Activated T-cell treated with anti-CD3 and anti-CD28 coated beads for 48 hours (primary cell): Measurements from ENCODE around the gene PDCD2L.

Source experiments
- DNase-seq: peaks from one replicate; pipeline ENCODE4 v3.0.0-alpha.2; 2020; ENCODE audit warnings: low read depth

Gene PDCD2L

GRCh38 chr19:34471906-34472700 is 67.9 kb downstream of the PDCD2L start:
- no peak for DNase-seq

GRCh38 chr19:34474233-34474989 is 70.2 kb downstream of the PDCD2L start:
- no peak for DNase-seq

DNA sequence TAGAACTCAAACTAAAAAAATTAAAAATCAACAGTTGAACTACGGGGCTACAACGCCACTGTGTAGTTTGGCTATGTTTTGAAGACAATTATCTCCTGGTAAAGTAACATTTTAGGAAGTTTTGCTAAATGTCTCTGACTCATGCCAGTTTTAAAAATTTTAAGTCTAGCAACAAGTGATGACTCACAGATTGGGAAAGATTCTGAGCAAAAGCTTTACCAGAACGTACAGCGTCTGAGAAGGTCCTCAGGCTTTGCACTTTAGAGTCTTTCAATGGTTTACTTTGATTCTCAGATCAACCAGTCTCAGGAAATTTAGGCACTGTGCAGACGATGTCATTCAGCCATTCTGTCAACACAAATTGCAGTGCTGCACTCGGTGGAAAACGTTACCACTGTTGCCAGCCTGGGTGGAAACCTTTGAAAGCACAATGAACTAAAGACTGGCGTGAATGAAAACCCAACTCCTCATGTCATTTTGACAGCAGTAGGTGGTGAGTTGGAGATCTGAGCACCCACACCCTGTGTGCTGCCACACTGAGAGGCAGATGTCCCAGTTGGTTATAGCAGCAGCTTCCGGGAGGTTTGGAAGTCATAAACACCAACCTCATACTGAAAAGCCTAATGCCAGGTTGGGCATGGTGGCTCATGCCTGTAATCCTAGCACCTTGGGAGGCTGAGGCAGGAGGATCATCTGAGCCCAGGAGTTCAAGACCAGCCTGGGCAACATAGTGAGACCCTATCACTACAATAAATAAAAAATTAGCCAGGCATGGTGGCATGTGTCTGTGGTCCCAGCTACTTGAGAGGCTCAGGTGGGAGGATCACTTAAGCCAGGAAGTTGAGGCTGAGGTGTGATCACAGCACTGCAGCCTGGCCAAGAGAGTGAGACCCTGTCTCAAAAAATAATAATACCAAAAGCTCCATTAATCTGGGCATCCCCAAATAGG is 71.1 kb downstream of the PDCD2L start:
- no peak for DNase-seq
